LNCAP (cell line): Measurements from ENCODE around the gene ITGB1.

ENCODE experiments used
- TF ChIP-seq, protein P1 (sequence below): fragments of 450-650 bp; IDR thresholded peaks from 2 replicates; pipeline ENCODE4 v1.5.1; 2017; ENCODE audit warnings: mild to moderate bottlenecking

The ITGB1 gene

DNA sequence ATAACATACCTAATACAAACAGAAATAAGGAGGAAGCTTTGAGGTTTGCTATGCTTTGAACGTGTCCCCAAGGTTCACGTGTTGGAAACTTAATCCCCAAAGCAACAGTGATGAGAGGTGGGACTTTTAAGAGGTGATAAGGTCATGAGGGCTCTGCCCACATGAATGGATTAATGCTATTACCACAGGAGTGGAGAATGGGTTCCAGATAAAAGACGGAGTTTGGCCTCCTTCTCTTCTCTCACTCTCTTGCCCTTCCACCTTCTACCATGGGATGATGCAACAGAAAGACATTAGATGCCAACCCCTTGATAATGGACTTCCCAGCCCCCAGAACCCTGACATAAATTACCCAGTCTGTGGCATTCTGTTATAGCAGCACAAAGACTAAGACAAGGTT lies 9.6 kb downstream of the ITGB1 start:
- TF ChIP-seq, protein P1, sequence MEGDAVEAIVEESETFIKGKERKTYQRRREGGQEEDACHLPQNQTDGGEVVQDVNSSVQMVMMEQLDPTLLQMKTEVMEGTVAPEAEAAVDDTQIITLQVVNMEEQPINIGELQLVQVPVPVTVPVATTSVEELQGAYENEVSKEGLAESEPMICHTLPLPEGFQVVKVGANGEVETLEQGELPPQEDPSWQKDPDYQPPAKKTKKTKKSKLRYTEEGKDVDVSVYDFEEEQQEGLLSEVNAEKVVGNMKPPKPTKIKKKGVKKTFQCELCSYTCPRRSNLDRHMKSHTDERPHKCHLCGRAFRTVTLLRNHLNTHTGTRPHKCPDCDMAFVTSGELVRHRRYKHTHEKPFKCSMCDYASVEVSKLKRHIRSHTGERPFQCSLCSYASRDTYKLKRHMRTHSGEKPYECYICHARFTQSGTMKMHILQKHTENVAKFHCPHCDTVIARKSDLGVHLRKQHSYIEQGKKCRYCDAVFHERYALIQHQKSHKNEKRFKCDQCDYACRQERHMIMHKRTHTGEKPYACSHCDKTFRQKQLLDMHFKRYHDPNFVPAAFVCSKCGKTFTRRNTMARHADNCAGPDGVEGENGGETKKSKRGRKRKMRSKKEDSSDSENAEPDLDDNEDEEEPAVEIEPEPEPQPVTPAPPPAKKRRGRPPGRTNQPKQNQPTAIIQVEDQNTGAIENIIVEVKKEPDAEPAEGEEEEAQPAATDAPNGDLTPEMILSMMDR: no peak

DNA sequence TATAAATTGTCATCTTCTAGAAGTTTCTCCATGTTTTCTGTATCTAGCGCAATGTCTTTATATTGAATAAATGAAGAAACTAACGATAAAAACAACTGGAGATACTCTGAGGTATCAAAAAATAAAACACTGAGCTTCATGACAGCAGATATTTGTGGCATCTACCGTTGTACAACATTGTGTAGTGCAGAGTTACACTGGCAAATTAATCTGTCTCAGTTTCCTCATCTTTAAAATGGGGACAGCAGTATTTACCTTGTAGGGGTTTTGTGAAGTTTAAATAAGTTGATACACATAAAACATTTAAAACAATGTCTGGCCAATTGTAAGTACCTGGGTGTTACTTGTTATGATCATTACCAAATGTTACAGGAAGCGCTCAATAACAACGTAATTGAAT lies 10.4 kb downstream of the ITGB1 start:
- TF ChIP-seq, protein P1: no peak

DNA sequence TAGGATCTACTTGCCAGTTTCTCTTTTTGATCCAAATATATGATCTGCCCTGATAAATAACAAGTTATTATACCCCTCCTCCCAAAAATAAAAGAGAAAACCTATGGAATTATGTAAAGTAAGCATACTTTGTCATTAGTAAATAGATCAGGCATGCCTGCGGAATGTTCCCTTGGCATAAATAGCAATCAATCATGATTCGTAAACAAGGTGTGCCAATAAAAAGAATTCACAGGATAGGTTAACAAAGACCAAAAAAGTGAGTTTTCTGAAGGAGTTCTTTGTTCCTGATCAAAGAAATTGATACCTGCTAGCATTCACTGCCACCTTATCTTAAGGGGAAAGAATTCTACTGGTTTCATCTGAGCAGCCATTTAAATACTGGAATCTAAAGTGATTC lies 11.9 kb downstream of the ITGB1 start:
- TF ChIP-seq, protein P1: no peak

DNA sequence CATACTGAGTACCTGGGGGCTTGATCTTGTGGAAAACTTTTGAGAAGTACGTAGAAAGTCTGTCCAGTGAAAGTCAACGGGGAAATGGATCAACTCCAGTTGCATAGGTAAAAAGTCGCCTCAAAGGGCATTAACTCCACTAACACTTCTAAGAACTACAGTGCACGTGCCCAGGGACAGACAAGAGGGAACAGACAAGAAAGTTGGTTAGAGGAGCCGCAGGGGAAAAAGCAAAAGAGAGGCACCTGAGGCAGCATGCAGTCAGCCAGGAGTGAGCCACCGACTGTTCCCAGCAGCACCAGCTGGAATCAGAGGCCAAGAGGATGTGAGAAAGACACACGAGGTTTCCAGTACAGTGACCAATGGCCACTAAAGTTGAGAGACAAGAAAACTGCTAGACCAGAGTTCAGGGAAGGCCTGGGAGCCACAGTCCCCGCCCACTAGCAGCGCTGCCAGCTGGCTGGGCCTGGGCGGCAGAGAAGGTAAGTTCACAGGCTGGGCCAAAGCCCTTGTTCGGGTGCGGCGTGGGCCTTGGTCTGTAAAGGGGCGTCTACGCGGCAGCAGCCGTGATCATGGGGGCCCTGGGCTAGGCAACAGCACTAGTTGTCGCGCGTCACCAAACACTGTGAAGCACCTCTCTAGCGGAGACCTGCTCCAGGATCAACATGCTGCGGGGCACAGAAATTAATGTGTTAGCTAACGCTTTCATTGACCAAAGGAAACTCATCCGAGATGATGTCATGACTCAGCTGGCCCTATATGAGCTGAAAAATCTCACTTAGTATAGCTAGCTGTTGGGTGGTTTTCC lies 14.0 kb downstream of the ITGB1 start:
- TF ChIP-seq, protein P1: no peak

DNA sequence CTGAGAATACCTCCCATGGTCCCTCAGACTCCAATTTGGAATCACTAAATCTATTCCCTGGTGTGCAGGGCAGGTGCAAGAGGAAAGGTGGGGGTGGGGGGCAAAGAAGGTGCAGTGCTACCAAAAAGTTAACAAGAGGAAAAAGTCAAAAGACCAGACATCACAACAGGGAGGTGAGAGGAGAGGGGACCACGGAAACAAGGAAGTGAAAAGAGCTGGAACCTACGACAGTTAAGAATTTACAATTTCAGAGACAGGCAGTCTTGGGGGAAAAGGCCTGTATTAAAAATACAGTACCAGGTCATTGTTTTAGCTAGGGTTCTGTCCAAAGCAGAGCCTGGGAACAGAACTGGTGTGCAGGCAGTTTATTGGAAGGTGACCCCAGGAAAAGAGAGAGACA lies 14.6 kb downstream of the ITGB1 start:
- TF ChIP-seq, protein P1: no peak

DNA sequence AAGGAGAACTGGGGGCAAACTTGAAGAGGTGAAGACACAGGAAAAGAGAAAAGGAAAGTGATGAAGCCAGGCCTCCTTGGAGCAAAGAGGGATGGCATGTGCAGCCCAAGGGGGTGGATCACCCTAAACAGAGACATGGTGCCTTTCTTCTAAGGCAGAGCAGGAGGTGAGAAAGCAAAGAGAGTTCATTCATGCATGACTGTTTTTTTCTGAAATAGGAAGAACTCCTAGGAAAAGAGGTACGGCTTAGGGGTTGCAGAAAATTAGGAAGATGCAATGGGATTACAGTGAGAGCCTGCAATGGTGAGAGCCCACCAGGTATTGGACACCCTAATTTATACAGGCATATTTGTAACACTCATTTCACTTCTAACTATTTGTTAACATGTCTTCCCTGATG lies 15.9 kb downstream of the ITGB1 start:
- TF ChIP-seq, protein P1: no peak

DNA sequence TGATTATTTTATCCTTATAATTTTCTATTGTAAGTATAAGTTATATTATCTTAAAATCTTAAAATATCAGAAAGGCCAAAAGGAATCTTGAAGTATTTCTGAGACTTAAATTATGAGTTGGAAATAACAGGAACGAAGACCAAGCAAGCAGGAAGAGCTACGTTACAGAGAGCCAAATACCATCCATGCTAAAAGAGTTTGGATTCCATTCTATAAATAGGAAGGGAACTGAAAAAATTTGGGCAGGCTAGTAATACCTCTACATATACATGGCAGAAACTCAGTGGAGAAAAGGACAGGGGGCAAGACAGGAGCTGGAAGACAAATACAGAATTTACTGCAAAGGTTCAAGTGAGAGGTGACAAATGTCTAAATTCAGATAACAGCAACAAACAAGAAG lies 16.7 kb downstream of the ITGB1 start:
- TF ChIP-seq, protein P1: no peak
